Breast epithelium (tissue), 4 donors: ENCODE measurements around the gene CACNB1. TPM values are rescaled to one million over a fixed set of nuclear protein-coding genes. Genes with fewer than 3 reads are reported as not detected.

Source experiments
- DNase-seq, 2 donors: peaks; one replicate each; pipeline ENCODE4 v3.0.0-alpha.2; 2019; ENCODE audit warnings: low spot score in 2 of 2
- H3K27ac ChIP-seq, 2 donors: fragments of 200-600 bp; sonication (generic) in 1 of 2; one replicate each; pipeline ENCODE4 v1.5.1; 2016 to 2019; ENCODE audit warnings: mild to moderate bottlenecking in 1 of 2
- H3K27me3 ChIP-seq, 2 donors: fragments of 200-600 bp; sonication (generic) in 1 of 2; one replicate each; pipeline versions ENCODE4 v1.5.1 to v1.6.0; 2017 to 2019; ENCODE audit warnings: control low read depth in 1 of 2, mild to moderate bottlenecking in 1 of 2
- H3K36me3 ChIP-seq: fragments of 200-600 bp; one replicate; pipeline ENCODE4 v1.5.1; 2019
- H3K4me1 ChIP-seq, 2 donors: fragments of 200-600 bp; sonication (generic); one replicate each; pipeline ENCODE4 v1.5.1; 2016 to 2019; ENCODE audit warnings: control low read depth in 1 of 2
- H3K4me3 ChIP-seq, 3 donors: fragments of 200-600 bp; sonication (generic); 1 replicate in 2 of 3; 2 replicates in 1 of 3; pipeline ENCODE4 v1.5.1; 2016 to 2019; ENCODE audit warnings: mild to moderate bottlenecking in 3 of 3, moderate library complexity in 2 of 3
- H3K9me3 ChIP-seq, 2 donors: fragments of 200-600 bp; sonication (generic) in 1 of 2; one replicate each; pipeline ENCODE4 v1.5.1; 2016 to 2019; ENCODE audit warnings: control low read depth in 1 of 2
- POLR2A ChIP-seq: fragments of 450-650 bp; IDR thresholded peaks from one replicate; pipeline ENCODE4 v1.6.1; 2016; ENCODE audit warnings: antibody characterized with exemption, mild to moderate bottlenecking, moderate library complexity
- POLR2AphosphoS5 ChIP-seq, 3 donors: sonication (generic); formaldehyde crosslinking; IDR thresholded peaks; one replicate each; pipeline ENCODE4 v1.6.1; 2017; ENCODE audit warnings: antibody characterized with exemption in 3 of 3
- intact Hi-C: fragments of 100-400 bp; cut with DNase I; formaldehyde crosslinking; loops from one replicate; pipeline ENCODE4 v1.15.1; 2023; ENCODE audit warnings: low total_unique reads
- total RNA-seq, 3 donors: library from RNA; depleted of rRNA; stranded (reverse); fragments of >200 nt; gene quantifications; one replicate each; pipeline ENCODE4 v1.1.0, GENCODE V29; 2016
- TF ChIP-seq, protein P1 (sequence below), 3 donors: fragments of 450-650 bp; IDR thresholded peaks; one replicate each; pipeline ENCODE4 v1.5.1; 2016 to 2017; ENCODE audit warnings: antibody characterized with exemption in 3 of 3, mild to moderate bottlenecking in 3 of 3, moderate library complexity in 3 of 3

The CACNB1 gene
- total RNA-seq, 3 donors from 2014 or later: 12.8 to 21.2 (median 13.9) TPM

DNA sequence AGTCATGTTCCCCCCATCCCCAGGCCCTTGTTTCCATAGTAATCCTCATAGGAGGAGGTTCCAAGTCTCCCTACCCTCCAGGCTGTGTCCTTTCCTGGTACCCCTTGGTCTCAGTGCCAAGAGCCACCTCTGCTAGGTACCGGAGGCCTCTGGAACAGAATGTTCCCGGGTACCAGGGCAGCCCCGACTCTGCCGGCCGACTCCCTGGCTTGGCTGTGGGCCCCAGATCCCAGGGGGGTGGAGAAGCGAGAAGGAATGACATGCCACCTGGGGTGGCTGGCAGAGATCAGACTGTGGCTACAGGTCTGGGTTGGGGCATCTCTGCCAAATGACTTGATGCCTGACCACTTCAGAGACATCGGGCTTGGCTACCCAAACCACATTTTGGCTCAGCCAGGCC, 24.7 kb upstream of the CACNB1 start:
- peak overlapping the region in 2 of 3 donors; percentile 75 to 87 for H3K4me3 ChIP-seq
- intact Hi-C loops: no loop called here
- H3K4me1 ChIP-seq: peaks cover 6 to 10% of the 10 kb centered on the region in 2 donors
- DNase-seq: peak; percentile 71 to 95
- H3K9me3 ChIP-seq: no peaks in the 10 kb centered on the region
- no peaks in the 10 kb centered on the region for H3K36me3 ChIP-seq
- H3K27me3 ChIP-seq: peaks cover 4 to 7% of the 10 kb centered on the region in 2 donors
- H3K27ac ChIP-seq: peak overlapping the region; percentile 83 to 87
- TF ChIP-seq, protein P1, sequence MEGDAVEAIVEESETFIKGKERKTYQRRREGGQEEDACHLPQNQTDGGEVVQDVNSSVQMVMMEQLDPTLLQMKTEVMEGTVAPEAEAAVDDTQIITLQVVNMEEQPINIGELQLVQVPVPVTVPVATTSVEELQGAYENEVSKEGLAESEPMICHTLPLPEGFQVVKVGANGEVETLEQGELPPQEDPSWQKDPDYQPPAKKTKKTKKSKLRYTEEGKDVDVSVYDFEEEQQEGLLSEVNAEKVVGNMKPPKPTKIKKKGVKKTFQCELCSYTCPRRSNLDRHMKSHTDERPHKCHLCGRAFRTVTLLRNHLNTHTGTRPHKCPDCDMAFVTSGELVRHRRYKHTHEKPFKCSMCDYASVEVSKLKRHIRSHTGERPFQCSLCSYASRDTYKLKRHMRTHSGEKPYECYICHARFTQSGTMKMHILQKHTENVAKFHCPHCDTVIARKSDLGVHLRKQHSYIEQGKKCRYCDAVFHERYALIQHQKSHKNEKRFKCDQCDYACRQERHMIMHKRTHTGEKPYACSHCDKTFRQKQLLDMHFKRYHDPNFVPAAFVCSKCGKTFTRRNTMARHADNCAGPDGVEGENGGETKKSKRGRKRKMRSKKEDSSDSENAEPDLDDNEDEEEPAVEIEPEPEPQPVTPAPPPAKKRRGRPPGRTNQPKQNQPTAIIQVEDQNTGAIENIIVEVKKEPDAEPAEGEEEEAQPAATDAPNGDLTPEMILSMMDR (IDR thresholded peaks at IDR 0.05): no peak
- peak; percentile 66 to 86 (median 73) for TF ChIP-seq POLR2AphosphoS5 (IDR thresholded peaks at IDR 0.05)

DNA sequence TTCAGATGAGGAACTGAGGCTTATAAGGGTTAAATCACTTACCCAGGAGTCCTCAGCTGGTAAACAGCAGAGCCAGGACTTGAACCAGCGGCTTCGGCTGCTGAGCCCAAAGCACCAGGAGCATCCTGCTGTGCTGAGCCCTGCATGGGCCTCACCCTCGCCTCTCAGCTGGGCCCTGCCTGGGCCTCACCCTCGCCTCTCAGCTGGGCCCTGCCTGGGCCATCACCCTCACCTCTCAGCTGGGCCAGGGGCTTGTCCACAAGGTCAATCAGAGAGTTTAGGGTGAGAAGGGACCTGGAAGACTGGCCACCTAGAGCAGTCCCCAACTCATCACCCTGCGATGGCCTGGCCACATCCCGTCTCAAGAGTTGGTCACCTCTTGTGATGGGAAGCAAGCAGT, 24.1 kb upstream of the CACNB1 start:
- H3K36me3 ChIP-seq: no peaks in the 10 kb centered on the region
- peaks cover 4 to 7% of the 10 kb centered on the region in 2 donors for H3K27me3 ChIP-seq
- H3K4me1 ChIP-seq: peaks cover 6 to 10% of the 10 kb centered on the region in 2 donors
- peak overlapping the region in 1 of 3 donors; percentile 87 for H3K4me3 ChIP-seq
- H3K27ac ChIP-seq: peak overlapping the region; percentile 83 to 87
- TF ChIP-seq, protein P1 (IDR thresholded peaks at IDR 0.05): no peak
- TF ChIP-seq POLR2A (no peak), POLR2AphosphoS5 (IDR thresholded peaks at IDR 0.05) (no peak)
- no peak for DNase-seq
- intact Hi-C loops: no loop called here
- no peaks in the 10 kb centered on the region for H3K9me3 ChIP-seq

DNA sequence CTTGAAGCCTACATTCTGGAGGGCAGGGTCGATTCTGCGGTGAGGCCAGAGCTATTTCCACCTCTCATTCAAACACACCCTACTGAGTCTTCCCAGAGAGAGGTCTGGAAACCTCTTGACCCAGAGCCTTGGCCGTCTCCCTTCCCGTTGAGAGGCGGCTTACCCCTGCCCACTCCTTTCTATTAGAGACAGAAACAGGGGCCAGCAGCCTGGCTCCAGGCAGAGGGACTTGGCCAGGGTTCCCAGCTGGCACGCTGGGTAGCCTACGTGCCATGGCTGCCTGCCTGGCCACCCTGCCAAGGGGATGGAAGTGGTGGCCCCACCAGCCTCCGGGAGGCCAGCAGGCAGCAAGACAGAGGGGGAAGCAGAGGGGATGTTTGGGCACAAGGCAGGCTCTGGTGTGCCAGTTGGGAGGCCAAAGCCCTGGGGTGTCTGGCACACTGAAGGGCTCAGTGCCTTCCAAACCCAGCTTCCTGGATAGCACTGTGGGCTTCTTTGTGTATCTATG, 22.2 kb upstream of the CACNB1 start:
- intact Hi-C loops: loop anchor here (1.0 kb wide), 1 partner anchor 10 kb away; no protein-coding TSS in a partner anchor
- Histone ChIP-seq H3K27ac (peak overlapping the region; percentile 83 to 87), H3K4me1 (peaks cover 0 to 4% of the 10 kb centered on the region in 2 donors), H3K9me3 (no peaks in the 10 kb centered on the region), H3K27me3 (peaks cover 0 to 2% of the 10 kb centered on the region in 2 donors), H3K36me3 (no peaks in the 10 kb centered on the region), H3K4me3 (peak overlapping the region in 1 of 3 donors; percentile 45)
- peak in 1 of 2 donors; percentile 94 for DNase-seq
- TF ChIP-seq POLR2AphosphoS5 (IDR thresholded peaks at IDR 0.05) (peak in 2 of 3 donors; percentile 67 to 79), POLR2A (no peak)

DNA sequence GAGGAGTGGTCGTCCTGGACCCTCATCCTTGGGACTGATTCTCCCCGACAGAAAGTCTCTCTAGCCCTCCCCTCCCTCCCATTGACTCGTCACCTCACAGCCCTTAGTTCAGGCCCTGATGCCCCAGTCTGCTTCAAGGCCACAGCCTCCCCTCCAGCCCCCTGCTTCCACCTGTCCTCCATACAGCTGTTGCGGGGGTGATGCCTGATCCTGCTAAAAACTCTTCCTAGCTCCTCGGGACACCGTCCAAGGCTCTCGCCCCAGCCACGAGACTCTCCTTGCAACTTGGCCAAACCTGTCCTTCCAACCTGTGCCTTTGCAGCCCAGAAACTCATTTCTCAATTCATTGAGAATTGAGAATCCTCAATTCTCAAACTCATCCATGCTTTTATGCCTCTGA, 21.4 kb upstream of the CACNB1 start:
- DNase-seq: no peak
- Histone ChIP-seq H3K9me3 (no peaks in the 10 kb centered on the region), H3K36me3 (no peaks in the 10 kb centered on the region), H3K27ac (peak overlapping the region; percentile 34 to 87), H3K4me1 (peaks cover 0 to 4% of the 10 kb centered on the region in 2 donors), H3K27me3 (no peaks in the 10 kb centered on the region), H3K4me3 (peak overlapping the region in 1 of 3 donors; percentile 45)
- intact Hi-C loops: no loop called here
- TF ChIP-seq, protein P1 (IDR thresholded peaks at IDR 0.05): no peak
- TF ChIP-seq POLR2AphosphoS5 (IDR thresholded peaks at IDR 0.05) (no peak), POLR2A (no peak)

DNA sequence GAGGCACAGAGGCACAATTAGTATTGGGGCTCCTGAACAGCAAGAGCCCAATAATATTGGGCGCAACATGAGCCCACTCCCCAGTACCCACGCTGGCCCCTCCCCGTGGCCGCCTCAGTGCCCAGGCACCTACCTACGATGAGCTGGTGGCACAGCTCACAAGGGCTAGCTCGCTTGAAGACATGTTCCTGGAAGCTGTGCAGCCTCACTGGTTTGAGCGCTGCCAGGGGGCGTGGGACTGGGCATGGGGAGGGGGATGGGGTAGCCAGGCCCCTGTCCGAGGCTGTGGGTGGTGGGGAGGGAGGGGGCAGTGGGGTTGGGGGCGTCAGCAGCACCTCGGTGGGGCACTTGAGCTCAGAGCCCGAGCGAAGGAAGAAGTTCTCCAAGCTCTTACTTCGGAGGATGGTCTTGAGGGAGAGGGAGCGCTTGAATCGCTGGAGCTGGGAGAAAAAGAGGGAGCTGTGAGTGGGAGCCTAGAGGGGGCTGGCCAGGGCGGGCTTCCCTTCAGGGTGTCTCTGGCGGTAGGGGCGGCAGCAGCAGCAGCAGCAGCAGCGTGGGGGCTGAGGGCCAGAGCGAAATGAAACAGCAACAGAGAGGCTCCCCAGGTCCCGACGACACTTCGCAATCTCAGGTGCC, 20.4 kb upstream of the CACNB1 start:
- TF ChIP-seq, protein P1 (IDR thresholded peaks at IDR 0.05): no peak
- TF ChIP-seq POLR2A (no peak), POLR2AphosphoS5 (IDR thresholded peaks at IDR 0.05) (no peak)
- no peak for DNase-seq
- H3K4me3 ChIP-seq: peak overlapping the region in 1 of 3 donors; percentile 22

More for the DNA sequence above, 20.4 kb upstream of the CACNB1 start:
- intact Hi-C loops: no loop called here
- no peaks in the 10 kb centered on the region for H3K27me3 ChIP-seq
- H3K36me3 ChIP-seq: no peaks in the 10 kb centered on the region
- H3K4me1 ChIP-seq: peaks cover 0 to 9% of the 10 kb centered on the region in 2 donors
- peak overlapping the region; percentile 21 to 32 for H3K27ac ChIP-seq
- no peaks in the 10 kb centered on the region for H3K9me3 ChIP-seq
